SK-N-SH (cell line): ENCODE data around the gene TTYH3. TPM values are rescaled to one million over a fixed set of nuclear protein-coding genes. Genes with fewer than 3 reads are reported as not detected.

Source experiments
- CTCF ChIA-PET: fragments of 300-600, 350-600 bp; formaldehyde crosslinking; extraction: SDS; loops from one replicate; lab custom pipeline; 2021; lab: Yijun Ruan, JAX
- POLR2A ChIA-PET: fragments of 350-600 bp; sonication (Branson Sonifier 250); formaldehyde crosslinking; extraction: SDS; loops from one replicate; lab custom pipeline; 2020; ENCODE audit warnings: antibody characterized with exemption, inconsistent platforms; lab: Yijun Ruan, JAX
- DNase-seq: peaks from one replicate; pipeline ENCODE4 v3.0.0; 2012
- H2AFZ ChIP-seq: fragments of 200-600 bp; sonication (generic); 2 replicates; pipeline ENCODE4 v1.8.1; 2016; ENCODE audit warnings: antibody characterized with exemption, mild to moderate bottlenecking, low read depth
- H3F3A ChIP-seq: fragments of 200-600 bp; sonication (generic); replicated peaks from 2 replicates; pipeline ENCODE3; 2016; ENCODE audit warnings: antibody characterized with exemption, mild to moderate bottlenecking; ENCODE audit not compliant: insufficient read depth
- H3K27ac ChIP-seq, 2 experiments: fragments of 200-500 bp in 1 of 2; fragments of 200-600 bp in 1 of 2; sonication (Bioruptor generic) in 1 of 2; sonication (generic), shearing (Covaris generic) in 1 of 2; 2 replicates each; pipeline versions ENCODE4 v1.5.1 to v1.6.1; 2014 to 2016; ENCODE audit warnings: low read depth in 2 of 2, inconsistent platforms in 1 of 2, low read length in 1 of 2, mild to moderate bottlenecking in 1 of 2, mixed read lengths in 1 of 2
- H3K27me3 ChIP-seq: fragments of 200-600 bp; sonication (generic), shearing (Covaris generic); 2 replicates; pipeline ENCODE4 v1.6.1; 2016; ENCODE audit warnings: mixed run types; ENCODE audit not compliant: insufficient read depth
- H3K36me3 ChIP-seq, 2 experiments: fragments of 200-500 bp in 1 of 2; fragments of 200-600 bp in 1 of 2; sonication (Bioruptor generic) in 1 of 2; sonication (generic) in 1 of 2; replicated peaks in 1 of 2; 2 replicates each; pipeline versions ENCODE3 to v1.5.1; 2014 to 2016; ENCODE audit warnings: low read length in 1 of 2, mild to moderate bottlenecking in 1 of 2; ENCODE audit not compliant: insufficient read depth in 2 of 2, control insufficient read depth in 1 of 2
- H3K4me1 ChIP-seq, 2 experiments: fragments of 200-500 bp in 1 of 2; fragments of 200-600 bp in 1 of 2; sonication (Bioruptor generic) in 1 of 2; sonication (generic), shearing (Covaris generic) in 1 of 2; 2 replicates each; pipeline versions ENCODE4 v1.5.1 to v1.6.1; 2014 to 2016; ENCODE audit warnings: low read depth in 1 of 2, low read length in 1 of 2, mixed run types in 1 of 2; ENCODE audit not compliant: insufficient read depth in 2 of 2, control insufficient read depth in 1 of 2
- H3K4me2 ChIP-seq: fragments of 200-600 bp; sonication (generic), shearing (Covaris generic); 2 replicates; pipeline ENCODE4 v1.6.1; 2017; ENCODE audit warnings: mixed run types
- H3K4me3 ChIP-seq, 2 experiments: fragments of 200-500 bp in 1 of 2; fragments of 200-600 bp in 1 of 2; sonication (Bioruptor generic) in 1 of 2; sonication (generic), shearing (Covaris generic) in 1 of 2; 2 replicates each; pipeline versions ENCODE4 v1.5.1 to v1.8.1; 2014 to 2016; ENCODE audit warnings: low read depth in 2 of 2, inconsistent platforms in 1 of 2, low read length in 1 of 2, mild to moderate bottlenecking in 1 of 2, mixed read lengths in 1 of 2, moderate library complexity in 1 of 2
- H3K79me2 ChIP-seq: fragments of 200-600 bp; sonication (generic); 2 replicates; pipeline ENCODE4 v1.8.1; 2017; ENCODE audit warnings: mild to moderate bottlenecking; ENCODE audit not compliant: insufficient read depth
- H3K9ac ChIP-seq: fragments of 200-600 bp; sonication (generic); 2 replicates; pipeline ENCODE4 v1.6.1; 2017; ENCODE audit warnings: mixed run types
- H3K9me2 ChIP-seq: fragments of 200-600 bp; sonication (generic); 2 replicates; pipeline ENCODE4 v1.6.1; 2017; ENCODE audit warnings: mixed run types
- H3K9me3 ChIP-seq: fragments of 200-600 bp; sonication (generic); 2 replicates; pipeline ENCODE4 v1.6.1; 2017; ENCODE audit warnings: mixed run types, mild to moderate bottlenecking, moderate library complexity
- H4K20me1 ChIP-seq: fragments of 200-600 bp; sonication (generic); 2 replicates; pipeline ENCODE4 v1.6.1; 2017; ENCODE audit warnings: mild to moderate bottlenecking, mixed run types; ENCODE audit not compliant: insufficient read depth
- CHD2 ChIP-seq: fragments of 150-350 bp; IDR thresholded peaks from 2 replicates; pipeline ENCODE4 v1.6.1; 2018; ENCODE audit warnings: low read length; ENCODE audit not compliant: partially characterized antibody
- CTCF ChIP-seq: fragments of 200-600 bp; sonication (generic); IDR thresholded peaks from 2 replicates; pipeline ENCODE4 v1.6.1; 2017; ENCODE audit warnings: antibody characterized with exemption, mild to moderate bottlenecking, moderate library complexity
- GATA2 ChIP-seq: sonication (generic); formaldehyde crosslinking; IDR thresholded peaks from 2 replicates; pipeline ENCODE4 v1.5.0; 2020; ENCODE audit warnings: mild to moderate bottlenecking, missing genetic modification reagents
- IRF3 ChIP-seq: fragments of 150-350 bp; IDR thresholded peaks from 2 replicates; pipeline ENCODE4 v1.6.1; 2016; ENCODE audit warnings: mild to moderate bottlenecking, low read depth, low read length
- JUND ChIP-seq: IDR thresholded peaks from 2 replicates; pipeline ENCODE4 v1.4.0; 2012
- MAX ChIP-seq: IDR thresholded peaks from 2 replicates; pipeline ENCODE4 v1.4.0; 2012; ENCODE audit warnings: low read depth
- RAD21 ChIP-seq: IDR thresholded peaks from 2 replicates; pipeline ENCODE4 v1.6.1; 2012; ENCODE audit warnings: mild to moderate bottlenecking, low read length
- RCOR1 ChIP-seq: fragments of 150-350 bp; IDR thresholded peaks from 2 replicates; pipeline ENCODE4 v1.6.1; 2017; ENCODE audit warnings: antibody characterized with exemption, low read length
- RFX5 ChIP-seq: IDR thresholded peaks from 2 replicates; pipeline ENCODE4 v1.6.1; 2012; ENCODE audit warnings: mild to moderate bottlenecking, improper control_type of control experiment, low read length
- USF2 ChIP-seq: fragments of 150-350 bp; IDR thresholded peaks from 2 replicates; pipeline ENCODE4 v1.6.1; 2017; ENCODE audit warnings: antibody characterized with exemption, low read length, low read depth, borderline replicate concordance
- WGBS: methylation state at CpG from one replicate; pipeline ENCODE4 v1.1.6; 2017; ENCODE audit warnings: low lambda C conversion rate; 5-methylcytosine and 5-hydroxymethylcytosine counted together
- polyA plus RNA-seq, 3 experiments: library from polyadenylated mRNA; depleted of rRNA; stranded (reverse); fragments of >200 nt; gene quantifications; 2 replicates each; pipeline ENCODE4 v1.2.3, GENCODE V29; 2012

The TTYH3 gene
- polyA plus RNA-seq, 1 of the 3 experiments (the other 2 are of a cell fraction) = 105 TPM

GRCh38 chr7:2649139-2649838, 17.5 kb downstream of the TTYH3 start:
- Histone ChIP-seq H3K9me2 (no peaks in the 10 kb centered on the region), H3K4me1 (peaks cover 14 to 43% of the 10 kb centered on the region in 2 experiments)

More at GRCh38 chr7:2649139-2649838, 17.5 kb downstream of the TTYH3 start:
- Histone ChIP-seq H3K36me3 (peaks cover 28 to 54% of the 10 kb centered on the region in 2 experiments), H3K4me3 (no peak overlapping the region), H3K9me3 (no peaks in the 10 kb centered on the region), H3K79me2 (peaks cover 41% of the 10 kb centered on the region), H3K27ac (peak overlapping the region in 1 of 2 experiments; percentile 40; a peak in 1 of 4 replicates), H2AFZ (no peak overlapping the region), H4K20me1 (peaks cover 56% of the 10 kb centered on the region), H3K4me2 (no peak overlapping the region), H3K27me3 (no peaks in the 10 kb centered on the region), H3F3A (peaks cover 6% of the 10 kb centered on the region), H3K9ac (no peak overlapping the region)
- DNase-seq = no peak
- WGBS = 93% methylated on average over 17 of the region's 18 CpGs
- ChIA-PET CTCF (interaction anchor here (0.7 to 2.3 kb wide), 6 partner anchors 12 to 265 kb away, joined by 3 to 17 read pairs (median 6); no protein-coding TSS in a partner anchor), POLR2A (no interaction called here)
- TF ChIP-seq GATA2 (CRISPR knock-in tag) (no peak), MAX (no peak), CHD2 (no peak), RCOR1 (no peak), RAD21 (no peak), CTCF (no peak), IRF3 (no peak), USF2 (no peak), RFX5 (no peak), JUND (no peak)
